GM18868 (cell line): Measurements from ENCODE around the gene PRR30.
"Not testable (repeated sequence)": the region's sequence is repeated elsewhere in the genome, so short reads cannot be mapped to it uniquely, and the experiment has no call there.

Source experiments
- ATAC-seq: cut with Tn5 transposase; IDR thresholded peaks from one replicate; pipeline ENCODE4 v1.9.1; 2021; ENCODE audit warnings: mild to moderate bottlenecking, moderate library complexity; ENCODE audit not compliant: unreplicated experiment

PRR30 gene

DNA sequence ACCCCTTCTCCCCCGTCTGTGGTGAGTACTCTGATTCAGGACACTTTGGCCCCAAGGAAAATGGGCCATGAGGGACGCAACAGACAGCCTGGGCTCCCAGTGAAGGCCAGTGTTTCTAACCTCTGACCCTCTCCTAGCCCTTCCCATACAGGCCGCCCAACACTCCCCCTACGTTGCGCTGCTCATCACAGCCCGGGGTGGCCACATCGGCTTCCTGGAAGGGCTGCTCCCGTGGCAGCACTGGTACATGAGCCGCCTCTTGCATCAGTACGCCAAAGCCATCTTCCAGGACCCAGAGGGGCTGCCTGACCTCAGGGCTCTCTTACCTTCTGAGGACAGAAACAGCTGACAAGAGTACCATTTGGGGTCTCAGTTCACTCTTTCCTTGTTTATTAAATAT is 8.8 kb downstream of the PRR30 start:
- no peak for ATAC-seq

- no peak for ATAC-seq
These were observed 10.3 kb downstream of the PRR30 start for GRCh38 chr2:27128668-27129571.

GRCh38 chr2:27127883-27128667 is 11.1 kb downstream of the PRR30 start:
- ATAC-seq: no peak

- ATAC-seq: no peak
These were observed 12.9 kb downstream of the PRR30 start for GRCh38 chr2:27126252-27126710.

DNA sequence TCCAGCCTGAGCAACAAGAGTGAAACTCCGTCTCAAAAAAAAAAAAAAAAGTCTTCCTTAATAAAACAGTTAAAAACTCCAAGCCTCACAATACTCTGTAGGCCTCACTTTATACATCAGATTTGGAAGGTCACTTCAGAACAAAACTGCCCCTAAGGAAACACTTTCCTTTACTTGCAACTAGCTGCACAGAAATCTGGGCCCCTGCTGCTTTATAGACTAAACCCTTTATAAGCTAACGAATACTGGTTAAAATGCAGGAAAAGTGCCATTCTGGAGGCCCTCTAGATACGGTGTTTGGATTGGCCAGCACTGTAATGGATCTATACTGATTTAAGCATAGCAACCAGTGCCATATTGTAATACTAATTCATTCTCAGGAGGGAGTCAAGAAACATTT is 14.1 kb downstream of the PRR30 start:
- no peak for ATAC-seq

DNA sequence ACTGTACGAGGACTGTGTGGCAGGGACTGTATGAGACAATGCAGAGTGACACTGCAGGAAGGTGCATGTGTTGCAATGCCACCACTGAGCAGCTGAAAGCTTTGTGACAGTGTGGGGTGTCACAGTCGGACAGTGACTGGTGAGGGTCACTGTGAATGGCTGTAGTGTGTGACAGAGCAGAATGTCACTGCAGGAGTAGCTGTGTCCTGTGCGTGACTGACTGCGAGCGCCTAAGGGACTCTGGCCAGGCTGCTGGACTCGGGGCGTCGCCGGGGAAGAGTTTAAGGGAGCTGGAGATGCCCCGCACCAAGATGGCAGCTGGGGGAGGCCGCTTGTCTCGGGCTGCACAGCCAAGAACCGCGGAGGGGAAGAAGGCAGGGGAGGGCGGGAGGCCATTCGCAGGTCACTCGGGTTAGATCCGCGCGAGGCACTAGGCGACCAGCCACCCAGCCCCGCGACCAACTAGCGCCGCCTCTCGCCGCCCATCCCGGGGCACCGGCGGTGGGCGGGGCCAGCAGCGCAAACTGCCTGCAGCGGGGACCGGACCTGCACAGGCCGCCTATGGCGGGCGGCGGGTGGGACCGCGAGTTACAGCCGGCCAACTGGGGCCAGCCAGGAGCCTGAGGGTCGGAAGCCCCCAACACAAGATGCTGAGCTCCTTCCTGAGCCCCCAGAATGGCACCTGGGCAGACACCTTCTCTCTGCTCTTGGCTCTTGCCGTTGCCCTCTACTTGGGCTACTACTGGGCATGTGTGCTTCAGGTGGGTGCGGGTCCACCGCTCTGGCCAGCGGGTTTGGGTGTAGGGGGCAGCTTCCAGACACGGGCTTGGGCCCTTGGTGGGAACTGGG is 15.7 kb downstream of the PRR30 start, which contains the start of gene ABHD1:
ABHD1 (plus strand) TSS at position 514 of the 849 bp plus-strand sequence; CDS start at position 648, 134 bp downstream.
- no peak for ATAC-seq

- no peak for ATAC-seq
These were observed 16.4 kb downstream of the PRR30 start for GRCh38 chr2:27122791-27123190.

GRCh38 chr2:27121906-27122305 is 17.3 kb downstream of the PRR30 start:
- ATAC-seq: no peak

- not testable (repeated sequence) for ATAC-seq
These were observed 19.9 kb downstream of the PRR30 start for GRCh38 chr2:27119330-27119670.

DNA sequence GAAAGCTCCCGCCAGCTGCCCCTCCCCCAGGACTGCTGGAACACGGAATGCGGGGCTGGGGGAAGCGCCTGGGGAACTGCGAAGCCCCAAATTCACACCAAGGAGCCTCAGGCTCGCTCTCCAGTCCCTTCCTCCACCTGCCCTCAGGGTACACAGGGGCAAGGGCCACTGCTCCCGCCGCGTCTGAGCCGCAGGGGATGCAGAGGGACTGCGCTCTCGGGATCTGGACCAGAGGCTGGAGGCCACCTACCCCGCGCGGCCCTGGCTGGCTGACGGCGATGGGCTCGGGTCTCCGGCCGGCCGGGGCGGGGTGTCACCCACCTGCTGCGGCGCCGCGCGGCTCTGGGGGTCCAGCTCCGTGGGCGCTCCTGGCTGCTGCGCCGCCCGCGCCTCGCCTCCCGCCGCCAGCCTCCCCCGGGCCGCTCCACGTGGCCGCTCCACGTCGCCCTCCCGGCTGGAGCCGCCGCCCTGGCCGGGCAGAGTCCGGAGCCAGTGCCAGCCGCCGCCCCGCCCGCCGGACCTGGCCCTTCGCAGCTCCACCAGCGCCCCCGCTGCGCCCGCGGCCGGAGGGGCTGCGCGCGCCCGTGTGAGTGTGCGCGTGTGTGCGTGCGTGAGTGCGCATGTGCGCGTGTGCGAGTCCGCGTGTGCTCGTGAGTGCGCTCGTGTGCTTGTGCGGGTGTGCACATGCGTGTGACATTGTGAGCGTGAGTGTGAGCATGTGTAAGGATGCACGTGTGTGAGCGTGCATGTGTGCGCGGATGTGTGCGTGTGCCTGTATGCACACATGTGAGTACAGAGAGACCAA is 20.5 kb downstream of the PRR30 start, which contains the start of gene CGREF1:
CGREF1 (minus strand) TSS at position 604 of the 805 bp plus-strand sequence. CDS start 14,762 bp downstream, outside the sequence.
- no peak for ATAC-seq

DNA sequence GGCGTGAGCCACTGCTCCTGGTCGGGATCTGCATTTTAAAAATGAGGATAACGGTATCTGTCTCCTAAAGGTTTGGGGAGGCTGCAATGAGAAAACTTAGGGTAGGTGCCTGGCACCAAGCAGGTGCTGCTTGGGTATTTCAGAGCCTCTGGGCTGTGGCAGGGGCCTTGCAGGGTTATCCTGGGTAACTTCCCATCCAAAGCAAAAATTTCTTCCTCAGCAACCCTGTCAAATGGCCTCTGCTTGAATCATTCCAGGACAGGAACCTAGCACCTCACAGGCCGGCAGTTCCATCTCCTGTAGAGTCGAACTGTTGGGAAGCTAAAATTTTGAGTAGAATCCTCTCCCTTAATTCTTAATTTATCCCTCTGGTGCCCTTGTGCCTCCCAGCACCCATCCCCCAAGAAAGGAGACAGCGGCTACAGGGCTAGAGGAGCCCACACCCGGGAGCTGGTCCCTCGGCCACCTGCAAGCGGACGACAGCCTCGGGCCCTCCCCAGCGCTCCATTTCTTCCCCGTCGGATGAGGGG is 21.1 kb downstream of the PRR30 start:
- no peak for ATAC-seq

- ATAC-seq: no peak
These were observed 23.7 kb downstream of the PRR30 start for GRCh38 chr2:27115519-27115918.

DNA sequence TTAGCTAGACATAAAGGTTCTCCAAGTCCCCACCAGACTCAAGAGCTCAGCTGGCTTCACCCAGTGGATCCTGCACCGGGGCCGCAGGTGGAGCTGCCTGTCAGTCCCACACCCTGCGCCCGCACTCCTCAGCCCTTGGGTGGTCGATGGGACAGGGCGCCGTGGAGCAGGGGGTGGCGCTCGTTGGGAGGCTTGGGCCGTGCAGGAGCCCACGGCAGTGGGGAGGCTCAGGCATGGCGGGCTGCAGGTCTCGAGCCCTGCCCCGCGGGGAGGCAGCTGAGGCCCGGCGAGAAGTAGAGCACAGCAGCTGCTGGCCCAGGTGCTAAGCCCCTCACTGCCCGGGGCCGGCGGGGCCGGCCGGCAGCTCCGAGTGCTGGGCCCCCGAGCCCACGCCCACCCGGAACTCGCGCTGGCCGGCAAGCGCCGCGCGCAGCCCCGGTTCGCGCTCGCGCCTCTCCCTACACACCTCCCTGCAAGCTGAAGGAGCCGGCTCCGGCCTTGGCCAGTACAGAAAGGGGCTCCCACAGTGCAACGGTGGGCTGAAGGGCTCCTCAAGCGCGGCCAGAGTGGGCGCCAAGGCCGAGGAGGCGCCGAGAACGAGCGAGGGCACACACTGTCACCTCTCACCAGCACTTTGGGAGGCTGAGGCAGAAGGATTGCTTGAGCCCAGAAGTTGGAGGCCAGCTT is 27.7 kb downstream of the PRR30 start:
- ATAC-seq: not testable (repeated sequence)

- ATAC-seq: not testable (repeated sequence)
These were observed 28.4 kb downstream of the PRR30 start for GRCh38 chr2:27110603-27111352.

DNA sequence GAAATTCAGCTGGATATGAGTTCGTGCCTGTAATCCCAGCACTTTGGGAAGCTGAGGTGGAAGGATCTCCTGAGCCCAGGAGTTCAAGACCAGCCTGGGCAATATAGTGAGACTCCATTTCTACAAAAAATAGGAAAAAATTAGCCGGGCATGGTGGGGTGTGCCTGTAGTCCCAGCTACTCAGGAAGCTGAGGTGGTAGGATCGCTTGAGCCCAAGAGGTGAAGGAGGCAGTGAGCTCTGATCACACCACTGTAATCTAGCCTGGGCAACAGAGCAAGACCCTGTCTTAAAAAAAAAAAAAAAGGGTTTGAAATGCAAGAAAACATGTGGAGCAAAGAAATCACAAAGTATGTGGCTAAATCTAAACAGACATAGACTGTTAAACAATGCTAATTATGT is 30.1 kb downstream of the PRR30 start:
- no peak for ATAC-seq

- no peak for ATAC-seq
These were observed 31.0 kb downstream of the PRR30 start for GRCh38 chr2:27108221-27108620.

DNA sequence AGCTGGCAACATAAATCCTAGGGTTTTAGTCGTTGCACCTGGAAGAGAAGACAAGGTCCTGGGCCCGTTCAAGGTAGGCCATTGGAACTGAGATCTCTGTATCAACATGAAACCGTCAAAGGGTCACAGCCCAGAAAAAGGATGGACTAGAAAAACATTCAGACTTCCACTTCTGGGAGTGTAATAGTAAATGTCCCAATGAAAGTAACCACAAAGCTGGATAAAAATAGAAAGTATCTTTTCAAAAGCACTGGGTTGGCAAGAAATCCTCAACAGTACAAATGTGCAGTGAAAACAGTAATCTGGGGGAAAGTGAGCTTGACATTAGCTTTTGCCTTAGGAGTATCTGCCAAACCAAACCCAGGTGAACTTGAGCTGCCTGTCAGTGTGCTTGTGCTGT is 33.2 kb downstream of the PRR30 start:
- ATAC-seq: no peak

DNA sequence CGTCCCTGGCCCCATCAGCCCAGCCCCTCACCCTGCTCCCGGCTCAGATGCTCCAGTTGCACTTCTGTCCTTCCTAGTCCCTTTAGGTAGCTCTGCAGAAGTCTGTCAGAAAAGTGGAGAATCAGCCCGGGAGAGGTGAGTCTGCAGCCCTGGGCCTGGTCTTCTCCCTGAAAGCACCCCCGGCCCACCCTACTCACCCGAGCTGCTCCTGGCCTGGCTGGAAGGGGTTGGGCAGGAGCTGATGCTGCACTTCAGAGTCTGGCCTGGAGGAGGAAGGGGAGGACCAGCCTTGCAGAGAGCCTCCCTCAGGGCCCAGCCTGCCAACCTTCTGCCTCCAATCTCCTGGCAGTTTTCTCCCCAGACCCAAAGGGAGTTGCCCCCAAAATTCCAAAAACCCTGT is 36.9 kb downstream of the PRR30 start:
- ATAC-seq: no peak
